Measurements from ENCODE around the gene ESYT1.
"Not testable (repeated sequence)": the region's sequence is repeated elsewhere in the genome, so short reads cannot be mapped to it uniquely, and the experiment has no call there.

ESYT1 gene

GRCh38 chr12:56116267-56117081 is 11.6 kb upstream of the ESYT1 start, which contains the start of gene RPL41 (continued):
- TF ChIP-seq ZSCAN23 (tag by site-specific recombination; IDR thresholded peaks at IDR 0.05): peak; percentile 83; the same call in 1 of the 2 replicates
- peak; percentile 75 for TF ChIP-seq INSM2 (tag by site-specific recombination; IDR thresholded peaks at IDR 0.05)
- TF ChIP-seq ELK4 (IDR thresholded peaks at IDR 0.05; ENCODE audit: borderline replicate concordance, low read depth, low read length): no peak
- TF ChIP-seq IKZF3 (tag by site-specific recombination; IDR thresholded peaks at IDR 0.05): no peak
- TF ChIP-seq ZSCAN5A (tag by site-specific recombination; IDR thresholded peaks at IDR 0.05): 0 out of 2 replicates have a peak, but pooled peaks have one; percentile 32
- TF ChIP-seq ZNF366 (tag by site-specific recombination; conservative IDR thresholded peaks at IDR 0.05): peak; percentile 44; the same call in 1 of the 2 replicates
- TF ChIP-seq TRIM28 (IDR thresholded peaks at IDR 0.05; ENCODE audit: borderline replicate concordance, low read length): peak; percentile 77
- no peak for TF ChIP-seq ZNF747 (tag by site-specific recombination; IDR thresholded peaks at IDR 0.05)
- TF ChIP-seq ZBTB26 (tag by site-specific recombination; optimal IDR thresholded peaks at IDR 0.05): peak; percentile 40
- peak; percentile 94 for TF ChIP-seq YY1 (tag by site-specific recombination; IDR thresholded peaks at IDR 0.05)
- peak; percentile 58; the same call in 1 of the 2 replicates for TF ChIP-seq ZNF843 (tag by site-specific recombination; IDR thresholded peaks at IDR 0.05)
- no peak for TF ChIP-seq ZBTB1 (tag by site-specific recombination; IDR thresholded peaks at IDR 0.05)
- TF ChIP-seq ZNF639 (tag by site-specific recombination; IDR thresholded peaks at IDR 0.05): peak; percentile 84
- no peak for TF ChIP-seq ZFP41 (tag by site-specific recombination; IDR thresholded peaks at IDR 0.05; ENCODE audit: borderline replicate concordance)

- H3K9me3 ChIP-seq (ENCODE audit: control insufficient read depth, insufficient read depth, low read depth, low read length); H3K4me1 ChIP-seq (ENCODE audit: control insufficient read depth, insufficient read depth, low read length): not testable (repeated sequence)
- ChIA-PET POLR2A (interaction anchor here (0.6 to 6.1 kb wide), 22 partner anchors 9 to 378 kb away, joined by 3 to 165 read pairs (median 8); partner anchors contain the start of genes ANKRD52, CNPY2, ESYT1 and MYL6), CTCF (interaction anchor here (0.6 to 5.0 kb wide), 12 partner anchors 8 to 597 kb away, joined by 3 to 86 read pairs (median 4); partner anchors contain the start of genes ERBB3, ESYT1, PA2G4 and SMARCC2)
- peak overlapping the region; percentile 69 for H3K4me3 ChIP-seq (ENCODE audit: low read depth, low read length)
- peak; percentile 67; the same call in 1 of the 2 replicates for TF ChIP-seq SCRT2 (tag by site-specific recombination; IDR thresholded peaks at IDR 0.05)
- peak overlapping the region; percentile 99 for H3K27ac ChIP-seq (ENCODE audit: extremely low read depth, low read depth, low read length)
- H3K36me3 ChIP-seq (ENCODE audit: control insufficient read depth in 2 of 2, insufficient read depth in 1 of 2, low read length in 2 of 2): peaks cover 3 to 58% of the 10 kb centered on the region in 2 experiments; a peak in 2 of 3 replicates
Measured at GRCh38 chr12:56117082-56117706, 10.9 kb upstream of the ESYT1 start.
